Gastrocnemius medialis (tissue), 4 donors: ENCODE data around the gene KRT12. TPM values are rescaled to one million over a fixed set of nuclear protein-coding genes. Genes with fewer than 3 reads are reported as not detected.

ENCODE experiments used
- ATAC-seq, 2 donors: fragments of 150-250 bp; one replicate each; pipeline ENCODE4 v1.9.1; 2016
- DNase-seq, 2 donors: peaks; one replicate each; pipeline ENCODE4 v3.0.0-alpha.2; 2019
- H3K27ac ChIP-seq, 4 donors: fragments of 200-600 bp; sonication (generic); 1 replicate in 1 of 4; 2 replicates in 3 of 4; pipeline ENCODE4 v1.5.1; 2016 to 2018; ENCODE audit warnings: mild to moderate bottlenecking in 2 of 4, moderate library complexity in 1 of 4
- H3K27me3 ChIP-seq, 3 donors: fragments of 200-600 bp; sonication (generic) in 2 of 3; 1 replicate in 1 of 3; 2 replicates in 2 of 3; pipeline versions ENCODE4 v1.5.1 to v1.6.0; 2016 to 2019; ENCODE audit warnings: mild to moderate bottlenecking in 1 of 3, moderate library complexity in 1 of 3
- H3K36me3 ChIP-seq, 2 donors: fragments of 200-600 bp; sonication (generic) in 1 of 2; one replicate each; pipeline ENCODE4 v1.5.1; 2017 to 2018
- H3K4me1 ChIP-seq, 2 donors: fragments of 200-600 bp; sonication (generic) in 1 of 2; one replicate each; pipeline ENCODE4 v1.5.1; 2016 to 2017; ENCODE audit warnings: mild to moderate bottlenecking in 2 of 2
- H3K4me3 ChIP-seq, 4 donors: fragments of 200-600 bp; sonication (generic) in 3 of 4; 1 replicate in 1 of 4; 2 replicates in 3 of 4; pipeline ENCODE4 v1.5.1; 2016 to 2019; ENCODE audit warnings: mild to moderate bottlenecking in 2 of 4
- H3K9me3 ChIP-seq, 3 donors: fragments of 200-600 bp; sonication (generic) in 2 of 3; 1 replicate in 1 of 3; 2 replicates in 2 of 3; pipeline ENCODE4 v1.5.1; 2016 to 2019
- CTCF ChIP-seq, 5 experiments: fragments of 450-650 bp in 3 of 5; fragments of 200-600 bp in 2 of 5; sonication (generic) in 2 of 5; IDR thresholded peaks in 4 of 5; conservative IDR thresholded peaks in 1 of 5; 1 replicate in 4 of 5; 2 replicates in 1 of 5; pipeline ENCODE4 v1.5.1; 2016 to 2019; ENCODE audit warnings: antibody characterized with exemption in 5 of 5, mild to moderate bottlenecking in 3 of 5, moderate library complexity in 3 of 5
- POLR2A ChIP-seq, 2 donors: fragments of 450-650 bp; IDR thresholded peaks; one replicate each; pipeline ENCODE4 v1.6.1; 2017; ENCODE audit warnings: antibody characterized with exemption in 2 of 2, mild to moderate bottlenecking in 2 of 2, moderate library complexity in 2 of 2
- in situ Hi-C, 4 donors: fragments of 200-750 bp; cut with MboI; loops; one replicate each; pipeline versions ENCODE4 v1.15.0 to v1.8.0; 2017; ENCODE audit warnings: low sequenced_read_pairs in 4 of 4
- intact Hi-C: fragments of 100-400 bp; cut with DNase I; formaldehyde crosslinking; loops from one replicate; pipeline ENCODE4 v1.15.1; 2023; ENCODE audit warnings: low total_unique reads
- total RNA-seq, 4 donors: library from RNA; depleted of rRNA; stranded (reverse); fragments of >200 nt; gene quantifications; one replicate each; pipeline versions ENCODE4 v1.1.0 to v1.2.3, GENCODE V29; 2016

Gene KRT12
- total RNA-seq, 4 donors from 2014 or later, result not detected

- peak overlapping the region in 3 of 4 donors; percentile 79 to 87 (median 85) for H3K27ac ChIP-seq
- peak overlapping the region in 1 of 4 donors; percentile 67 for H3K4me3 ChIP-seq
- H3K36me3 ChIP-seq, result peaks cover 0 to 17% of the 10 kb centered on the region in 2 donors
- ATAC-seq, result no peak
- in situ Hi-C loops (loop anchor here in 1 of 4 donors (25.0 kb wide), 1 partner anchor 842 kb away; no protein-coding TSS in a partner anchor), intact Hi-C loops (no loop called here)
- DNase-seq, result no peak
- H3K9me3 ChIP-seq, result no peaks in the 10 kb centered on the region
- no peaks in the 10 kb centered on the region for H3K27me3 ChIP-seq
- peaks cover 14 to 22% of the 10 kb centered on the region in 2 donors for H3K4me1 ChIP-seq
- TF ChIP-seq CTCF (IDR thresholded peaks at IDR 0.05 in 4 of 5, conservative IDR thresholded peaks at IDR 0.05 in 1 of 5) (no peak), POLR2A (IDR thresholded peaks at IDR 0.05) (no peak)
Measured at GRCh38 chr17:40820228-40820838, 46.7 kb downstream of the KRT12 start.

GRCh38 chr17:40819528-40820125 lies 47.4 kb downstream of the KRT12 start:
- intact Hi-C loops (loop anchor here (2.0 to 10.0 kb wide), 4 partner anchors 175 to 868 kb away; partner anchors contain the start of genes EIF1 and SMARCE1), in situ Hi-C loops (loop anchor here in 2 of 4 donors (10.0 to 25.0 kb wide), 2 partner anchors 843 to 855 kb away; no protein-coding TSS in a partner anchor)
- peak overlapping the region; percentile 79 to 87 (median 83) for H3K27ac ChIP-seq
- peak overlapping the region; percentile 58 to 73 (median 65) for H3K4me3 ChIP-seq
- ATAC-seq (peak; percentile 39 to 55), DNase-seq (no peak)
- H3K27me3 ChIP-seq, result no peaks in the 10 kb centered on the region
- H3K9me3 ChIP-seq, result no peaks in the 10 kb centered on the region
- H3K4me1 ChIP-seq, result peaks cover 14 to 22% of the 10 kb centered on the region in 2 donors
- H3K36me3 ChIP-seq, result peaks cover 0 to 17% of the 10 kb centered on the region in 2 donors
- TF ChIP-seq POLR2A (IDR thresholded peaks at IDR 0.05) (no peak), CTCF (IDR thresholded peaks at IDR 0.05 in 4 of 5, conservative IDR thresholded peaks at IDR 0.05 in 1 of 5) (no peak)

GRCh38 chr17:40818733-40819527 lies 48.1 kb downstream of the KRT12 start:
- Histone ChIP-seq H3K9me3 (no peaks in the 10 kb centered on the region), H3K36me3 (peaks cover 0 to 17% of the 10 kb centered on the region in 2 donors), H3K4me1 (peaks cover 14 to 22% of the 10 kb centered on the region in 2 donors), H3K4me3 (peak overlapping the region; percentile 58 to 73 (median 69)), H3K27me3 (no peaks in the 10 kb centered on the region), H3K27ac (peak overlapping the region; percentile 79 to 87 (median 83))
- TF ChIP-seq CTCF (IDR thresholded peaks at IDR 0.05 in 4 of 5, conservative IDR thresholded peaks at IDR 0.05 in 1 of 5) (no peak), POLR2A (IDR thresholded peaks at IDR 0.05) (peak; percentile 47 to 68)
- peak; percentile 91 to 95 for ATAC-seq
- DNase-seq, result peak; percentile 59 to 71
- intact Hi-C loops (loop anchor here (2.0 to 10.0 kb wide), 4 partner anchors 174 to 868 kb away; partner anchors contain the start of genes EIF1 and SMARCE1), in situ Hi-C loops (loop anchor here in 2 of 4 donors (10.0 to 25.0 kb wide), 2 partner anchors 843 to 856 kb away; no protein-coding TSS in a partner anchor)

- no peaks in the 10 kb centered on the region for H3K9me3 ChIP-seq
- intact Hi-C loops, result loop anchor here (2.0 to 10.0 kb wide), 4 partner anchors 174 to 869 kb away; partner anchors contain the start of genes EIF1 and SMARCE1
- no peak for TF ChIP-seq POLR2A (IDR thresholded peaks at IDR 0.05)
- no peak for TF ChIP-seq CTCF (IDR thresholded peaks at IDR 0.05 in 4 of 5, conservative IDR thresholded peaks at IDR 0.05 in 1 of 5)
- ATAC-seq, result no peak
- peaks cover 0 to 17% of the 10 kb centered on the region in 2 donors for H3K36me3 ChIP-seq
- H3K4me1 ChIP-seq, result peaks cover 14 to 22% of the 10 kb centered on the region in 2 donors
- H3K4me3 ChIP-seq, result peak overlapping the region; percentile 51 to 73 (median 64)
- H3K27ac ChIP-seq, result peak overlapping the region; percentile 79 to 87 (median 83)
- no peaks in the 10 kb centered on the region for H3K27me3 ChIP-seq
- in situ Hi-C loops, result loop anchor here in 2 of 4 donors (10.0 to 25.0 kb wide), 2 partner anchors 844 to 856 kb away; no protein-coding TSS in a partner anchor
- no peak for DNase-seq
Measured at GRCh38 chr17:40818343-40818732, 48.7 kb downstream of the KRT12 start.
